IgD-negative memory B cell (primary cell): ENCODE data around the gene SLC35F1. TPM values are rescaled to one million over a fixed set of nuclear protein-coding genes. Genes with fewer than 3 reads are reported as not detected.

Experiments
- H3K27ac Mint-ChIP-seq, 3 donors: one replicate each; pipeline ENCODE4 v1.8.0; 2020 to 2022; ENCODE audit warnings: mild to moderate bottlenecking in 3 of 3, mixed read lengths in 3 of 3, moderate library complexity in 1 of 3
- H3K27me3 Mint-ChIP-seq: one replicate; pipeline ENCODE4 v1.8.0; 2021; ENCODE audit warnings: mixed read lengths
- H3K36me3 Mint-ChIP-seq: one replicate; pipeline ENCODE4 v1.8.0; 2020; ENCODE audit warnings: mild to moderate bottlenecking, mixed read lengths
- H3K4me1 Mint-ChIP-seq, 3 donors: one replicate each; pipeline ENCODE4 v1.8.0; 2020 to 2022; ENCODE audit warnings: mixed read lengths in 3 of 3, mild to moderate bottlenecking in 1 of 3
- H3K4me3 Mint-ChIP-seq, 4 donors: one replicate each; pipeline ENCODE4 v1.8.0; 2020 to 2022; ENCODE audit warnings: mild to moderate bottlenecking in 4 of 4, mixed read lengths in 4 of 4, moderate library complexity in 3 of 4
- H3K9me3 Mint-ChIP-seq, 3 donors: one replicate each; pipeline ENCODE4 v1.8.0; 2020 to 2021; ENCODE audit warnings: mixed read lengths in 3 of 3, mild to moderate bottlenecking in 1 of 3
- polyA plus RNA-seq: library from polyadenylated mRNA; unstranded; fragments of 300-500 nt; fragmentation: Illumina TruSeq; gene quantifications from one replicate; pipeline ENCODE4 v1.2.3, GENCODE V29; 2021

Gene SLC35F1
- polyA plus RNA-seq, 1 donor from 2014 or later = not detected

GRCh38 chr6:118202517-118202916 lies 295.5 kb downstream of the SLC35F1 start:
- Mint-ChIP-seq H3K36me3 (no peaks in the 10 kb centered on the region), H3K27ac (no peak overlapping the region), H3K4me1 (no peaks in the 10 kb centered on the region), H3K9me3 (no peaks in the 10 kb centered on the region), H3K4me3 (no peak overlapping the region), H3K27me3 (peaks cover 3% of the 10 kb centered on the region)

GRCh38 chr6:118203545-118203944 lies 296.5 kb downstream of the SLC35F1 start:
- Mint-ChIP-seq H3K27me3 (peaks cover 1% of the 10 kb centered on the region), H3K4me3 (no peak overlapping the region), H3K4me1 (no peaks in the 10 kb centered on the region), H3K36me3 (no peaks in the 10 kb centered on the region), H3K9me3 (no peaks in the 10 kb centered on the region), H3K27ac (no peak overlapping the region)

GRCh38 chr6:118206221-118206620 lies 299.2 kb downstream of the SLC35F1 start:
- Mint-ChIP-seq H3K27ac (no peak overlapping the region), H3K27me3 (peaks cover 1% of the 10 kb centered on the region), H3K36me3 (no peaks in the 10 kb centered on the region), H3K4me3 (no peak overlapping the region), H3K9me3 (no peaks in the 10 kb centered on the region), H3K4me1 (no peaks in the 10 kb centered on the region)

GRCh38 chr6:118207947-118208346 lies 300.9 kb downstream of the SLC35F1 start:
- Mint-ChIP-seq H3K27me3 (peaks cover 1% of the 10 kb centered on the region), H3K27ac (no peak overlapping the region), H3K4me3 (no peak overlapping the region), H3K36me3 (no peaks in the 10 kb centered on the region), H3K9me3 (no peaks in the 10 kb centered on the region), H3K4me1 (no peaks in the 10 kb centered on the region)

GRCh38 chr6:118212451-118213173 lies 305.5 kb downstream of the SLC35F1 start:
- Mint-ChIP-seq H3K27ac (no peak overlapping the region), H3K4me1 (no peaks in the 10 kb centered on the region), H3K27me3 (no peaks in the 10 kb centered on the region), H3K9me3 (no peaks in the 10 kb centered on the region), H3K36me3 (no peaks in the 10 kb centered on the region), H3K4me3 (no peak overlapping the region)

- H3K9me3 Mint-ChIP-seq = peaks cover 0 to 3% (median 2%) of the 10 kb centered on the region in 3 donors
- no peak overlapping the region for H3K27ac Mint-ChIP-seq
- no peaks in the 10 kb centered on the region for H3K27me3 Mint-ChIP-seq
- no peaks in the 10 kb centered on the region for H3K4me1 Mint-ChIP-seq
- H3K36me3 Mint-ChIP-seq = no peaks in the 10 kb centered on the region
- no peak overlapping the region for H3K4me3 Mint-ChIP-seq
Observed at GRCh38 chr6:118215269-118215668, 308.2 kb downstream of the SLC35F1 start.

GRCh38 chr6:118216751-118217150 lies 309.7 kb downstream of the SLC35F1 start:
- Mint-ChIP-seq H3K9me3 (peaks cover 0 to 3% (median 2%) of the 10 kb centered on the region in 3 donors), H3K4me1 (no peaks in the 10 kb centered on the region), H3K4me3 (no peak overlapping the region), H3K27me3 (no peaks in the 10 kb centered on the region), H3K36me3 (no peaks in the 10 kb centered on the region), H3K27ac (no peak overlapping the region)

- Mint-ChIP-seq H3K36me3 (no peaks in the 10 kb centered on the region), H3K4me3 (no peak overlapping the region), H3K4me1 (no peaks in the 10 kb centered on the region), H3K27ac (no peak overlapping the region), H3K9me3 (peaks cover 0 to 3% (median 2%) of the 10 kb centered on the region in 3 donors), H3K27me3 (no peaks in the 10 kb centered on the region)
Observed at GRCh38 chr6:118218156-118218555, 311.1 kb downstream of the SLC35F1 start.

- no peaks in the 10 kb centered on the region for H3K36me3 Mint-ChIP-seq
- H3K9me3 Mint-ChIP-seq = peaks cover 1 to 3% (median 2%) of the 10 kb centered on the region in 3 donors
- peaks cover 2% of the 10 kb centered on the region for H3K27me3 Mint-ChIP-seq
- H3K27ac Mint-ChIP-seq = no peak overlapping the region
- no peaks in the 10 kb centered on the region for H3K4me1 Mint-ChIP-seq
- no peak overlapping the region for H3K4me3 Mint-ChIP-seq
Observed at GRCh38 chr6:118220429-118221128, 313.5 kb downstream of the SLC35F1 start.

- Mint-ChIP-seq H3K4me1 (no peaks in the 10 kb centered on the region), H3K27ac (no peak overlapping the region), H3K36me3 (no peaks in the 10 kb centered on the region), H3K27me3 (peaks cover 2% of the 10 kb centered on the region), H3K4me3 (no peak overlapping the region), H3K9me3 (peaks cover 0 to 4% (median 3%) of the 10 kb centered on the region in 3 donors)
Observed at GRCh38 chr6:118223316-118223715, 316.3 kb downstream of the SLC35F1 start.

GRCh38 chr6:118228886-118229285 lies 321.8 kb downstream of the SLC35F1 start:
- no peak overlapping the region for H3K4me3 Mint-ChIP-seq
- H3K27me3 Mint-ChIP-seq = no peaks in the 10 kb centered on the region
- peaks cover 0 to 6% (median 2%) of the 10 kb centered on the region in 3 donors for H3K9me3 Mint-ChIP-seq
- H3K4me1 Mint-ChIP-seq = no peaks in the 10 kb centered on the region
- H3K36me3 Mint-ChIP-seq = no peaks in the 10 kb centered on the region
- peak overlapping the region in 1 of 3 donors; percentile 28 for H3K27ac Mint-ChIP-seq

- no peak overlapping the region for H3K4me3 Mint-ChIP-seq
- no peaks in the 10 kb centered on the region for H3K36me3 Mint-ChIP-seq
- H3K9me3 Mint-ChIP-seq = peaks cover 0 to 4% (median 2%) of the 10 kb centered on the region in 3 donors
- no peak overlapping the region for H3K27ac Mint-ChIP-seq
- H3K4me1 Mint-ChIP-seq = no peaks in the 10 kb centered on the region
- peaks cover 9% of the 10 kb centered on the region for H3K27me3 Mint-ChIP-seq
Observed at GRCh38 chr6:118240878-118241528, 333.9 kb downstream of the SLC35F1 start.

GRCh38 chr6:118246406-118246805 lies 339.3 kb downstream of the SLC35F1 start:
- Mint-ChIP-seq H3K4me3 (no peak overlapping the region), H3K9me3 (peaks cover 0 to 2% (median 0%) of the 10 kb centered on the region in 3 donors), H3K36me3 (no peaks in the 10 kb centered on the region), H3K27ac (no peak overlapping the region), H3K4me1 (no peaks in the 10 kb centered on the region), H3K27me3 (peaks cover 14% of the 10 kb centered on the region)

- Mint-ChIP-seq H3K27ac (no peak overlapping the region), H3K9me3 (peaks cover 0 to 2% (median 0%) of the 10 kb centered on the region in 3 donors), H3K36me3 (no peaks in the 10 kb centered on the region), H3K27me3 (peaks cover 14% of the 10 kb centered on the region), H3K4me3 (no peak overlapping the region), H3K4me1 (no peaks in the 10 kb centered on the region)
Observed at GRCh38 chr6:118248171-118248570, 341.1 kb downstream of the SLC35F1 start.

- peaks cover 0 to 2% (median 0%) of the 10 kb centered on the region in 3 donors for H3K9me3 Mint-ChIP-seq
- no peaks in the 10 kb centered on the region for H3K4me1 Mint-ChIP-seq
- H3K4me3 Mint-ChIP-seq = no peak overlapping the region
- peaks cover 9% of the 10 kb centered on the region for H3K27me3 Mint-ChIP-seq
- H3K36me3 Mint-ChIP-seq = no peaks in the 10 kb centered on the region
- H3K27ac Mint-ChIP-seq = no peak overlapping the region
Observed at GRCh38 chr6:118249680-118250079, 342.6 kb downstream of the SLC35F1 start.
